ENCODE data around the gene RCSD1. TPM values are rescaled to one million over a fixed set of nuclear protein-coding genes. Genes with fewer than 3 reads are reported as not detected.

RCSD1 gene
- polyA plus RNA-seq, 2 donors = 1.5 to 1.7 TPM

DNA sequence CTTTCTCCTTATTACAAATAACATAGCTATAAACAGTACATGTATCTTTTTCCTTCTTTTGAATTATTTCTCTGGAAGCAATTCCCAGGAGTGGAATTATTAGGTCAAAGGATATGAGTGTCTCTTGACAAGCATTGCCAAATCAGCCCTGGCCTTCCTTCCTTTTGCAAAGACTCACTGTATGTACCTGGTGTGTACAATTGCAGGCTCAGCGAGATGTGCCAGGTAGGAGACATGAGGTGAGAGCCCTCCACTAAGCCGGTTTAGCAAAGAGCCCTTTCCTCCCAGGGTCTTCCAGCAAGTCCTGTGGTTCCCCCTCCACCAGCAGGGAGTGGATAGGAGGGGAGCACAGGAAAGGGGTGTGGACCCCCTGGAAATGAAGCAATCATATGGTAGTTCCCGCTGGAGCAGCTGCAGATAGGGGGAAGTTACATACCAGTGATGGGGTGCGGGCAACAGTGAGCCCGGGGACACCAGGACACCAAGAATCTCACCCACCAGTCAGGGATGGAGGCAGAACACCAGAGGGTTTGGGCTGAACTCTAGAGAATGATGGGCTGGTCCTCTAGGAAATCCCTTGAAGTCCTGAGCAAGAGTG lies 18.3 kb downstream of the RCSD1 start:
- 77 to 85% methylated on average over 5 of the region's 5 CpGs for WGBS, 2 donors
- Histone ChIP-seq H3K36me3 (ENCODE audit: control insufficient read depth in 2 of 2, insufficient read depth in 2 of 2, low read length in 1 of 2) (no peaks in the 10 kb centered on the region), H3K9me3 (ENCODE audit: control insufficient read depth in 2 of 2, insufficient read depth in 1 of 2, low read depth in 1 of 2, low read length in 1 of 2) (no peaks in the 10 kb centered on the region), H3K27ac (ENCODE audit: low read depth in 2 of 2, low read length in 1 of 2) (no peak overlapping the region), H3K4me1 (ENCODE audit: control insufficient read depth in 2 of 2, insufficient read depth in 2 of 2, low read length in 1 of 2) (peaks cover 5 to 19% of the 10 kb centered on the region in 2 donors), H3K4me3 (ENCODE audit: low read depth in 1 of 2, low read length in 2 of 2) (no peak overlapping the region), H3K27me3 (ENCODE audit: control insufficient read depth in 1 of 2, insufficient read depth in 2 of 2, low read length in 2 of 2) (no peaks in the 10 kb centered on the region)

DNA sequence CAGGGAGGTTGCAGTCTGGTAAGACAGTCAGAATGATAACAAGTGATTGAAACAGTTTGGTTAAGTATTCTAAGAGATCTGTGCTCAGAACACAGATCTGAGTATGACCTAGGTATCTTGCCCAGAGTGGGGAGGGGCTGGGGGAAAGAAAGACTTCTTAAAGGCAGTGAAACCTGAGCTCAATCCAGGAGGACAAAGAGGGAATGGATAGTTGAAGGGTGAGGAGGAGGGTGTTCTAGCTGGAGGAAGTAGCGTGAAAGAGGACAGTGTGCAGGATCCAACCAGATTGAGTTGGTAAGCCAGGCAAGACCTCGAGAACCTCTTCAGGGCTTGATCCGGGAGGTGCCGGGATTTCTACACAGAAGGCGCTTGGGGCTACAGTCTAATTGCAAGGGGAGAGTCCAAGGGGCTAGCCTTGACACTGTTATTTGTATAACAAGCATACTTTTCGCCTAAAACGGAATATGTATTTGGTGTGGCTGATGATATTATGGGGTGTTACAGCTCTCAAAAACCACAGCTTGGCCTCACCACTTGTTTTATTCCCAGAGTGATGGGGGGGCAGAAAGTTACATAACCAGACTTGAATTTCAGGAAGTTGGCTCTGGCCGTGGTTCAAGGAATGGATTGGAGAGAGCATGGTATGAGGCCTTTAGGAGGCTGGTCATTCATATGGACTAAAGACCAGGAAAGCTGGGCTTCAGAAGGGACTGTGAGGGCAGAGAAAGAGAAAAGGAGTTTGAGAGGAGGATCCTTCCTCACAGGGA lies 19.1 kb downstream of the RCSD1 start:
- H3K27me3 ChIP-seq (ENCODE audit: control insufficient read depth in 1 of 2, insufficient read depth in 2 of 2, low read length in 2 of 2) = no peaks in the 10 kb centered on the region
- no peak overlapping the region for H3K4me3 ChIP-seq (ENCODE audit: low read depth in 1 of 2, low read length in 2 of 2)
- peaks cover 5 to 19% of the 10 kb centered on the region in 2 donors for H3K4me1 ChIP-seq (ENCODE audit: control insufficient read depth in 2 of 2, insufficient read depth in 2 of 2, low read length in 1 of 2)
- no peaks in the 10 kb centered on the region for H3K9me3 ChIP-seq (ENCODE audit: control insufficient read depth in 2 of 2, insufficient read depth in 1 of 2, low read depth in 1 of 2, low read length in 1 of 2)
- WGBS, 2 donors = 72 to 75% methylated on average over 8 of the region's 8 CpGs
- H3K27ac ChIP-seq (ENCODE audit: low read depth in 2 of 2, low read length in 1 of 2) = peak overlapping the region in 1 of 2 donors; percentile 2
- H3K36me3 ChIP-seq (ENCODE audit: control insufficient read depth in 2 of 2, insufficient read depth in 2 of 2, low read length in 1 of 2) = no peaks in the 10 kb centered on the region

DNA sequence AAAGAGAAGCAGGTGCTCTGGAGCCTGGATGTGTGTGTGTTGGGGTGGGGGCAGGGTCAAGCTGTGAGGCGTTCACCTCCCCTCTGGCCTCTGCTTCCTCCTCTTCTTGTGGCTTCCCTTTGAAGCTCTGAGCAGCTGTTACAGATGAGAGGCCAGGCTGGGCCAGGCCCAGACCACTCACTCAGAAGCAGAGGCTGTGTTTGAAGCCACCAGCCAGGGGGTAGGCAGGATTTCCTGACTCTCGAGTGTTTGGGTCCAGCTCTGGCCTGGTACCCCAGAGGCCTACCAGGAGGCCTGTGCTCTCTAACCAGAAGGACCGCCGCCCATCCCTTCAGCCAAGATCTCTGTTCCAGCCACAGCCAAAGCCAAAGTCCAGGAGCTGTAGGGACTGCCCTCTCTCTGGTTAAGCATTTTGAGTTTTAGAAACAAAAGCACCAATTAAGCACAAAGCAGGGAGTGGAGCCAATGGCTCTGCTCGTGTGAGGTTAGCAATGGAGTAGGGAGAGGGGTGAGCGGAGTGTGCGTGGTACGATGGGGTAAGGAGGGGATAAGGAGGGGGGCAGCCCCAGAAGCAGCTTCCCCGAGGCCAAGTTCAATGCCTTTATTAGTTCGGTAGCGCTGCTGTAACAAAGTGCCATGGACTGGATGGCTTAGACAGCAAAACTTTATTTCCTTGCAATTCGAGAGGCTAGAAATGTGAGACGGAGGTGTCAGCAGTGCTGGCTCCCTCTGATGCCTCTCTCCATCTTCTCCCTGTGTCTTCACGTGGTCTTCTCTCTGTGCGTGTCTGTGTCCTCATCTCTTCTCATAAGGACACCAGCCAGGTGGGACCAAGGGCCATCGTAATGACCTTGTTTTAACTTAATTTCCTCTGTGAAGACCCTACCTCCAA lies 20.5 kb downstream of the RCSD1 start:
- no peaks in the 10 kb centered on the region for H3K9me3 ChIP-seq (ENCODE audit: control insufficient read depth in 2 of 2, insufficient read depth in 1 of 2, low read depth in 1 of 2, low read length in 1 of 2)
- no peak overlapping the region for H3K4me3 ChIP-seq (ENCODE audit: low read depth in 1 of 2, low read length in 2 of 2)
- H3K36me3 ChIP-seq (ENCODE audit: control insufficient read depth in 2 of 2, insufficient read depth in 2 of 2, low read length in 1 of 2) = no peaks in the 10 kb centered on the region
- WGBS, 2 donors = 70 to 78% methylated on average over 16 of the region's 16 CpGs
- no peaks in the 10 kb centered on the region for H3K27me3 ChIP-seq (ENCODE audit: control insufficient read depth in 1 of 2, insufficient read depth in 2 of 2, low read length in 2 of 2)
- peak overlapping the region in 1 of 2 donors; percentile 8 for H3K27ac ChIP-seq (ENCODE audit: low read depth in 2 of 2, low read length in 1 of 2)
- H3K4me1 ChIP-seq (ENCODE audit: control insufficient read depth in 2 of 2, insufficient read depth in 2 of 2, low read length in 1 of 2) = peaks cover 5 to 19% of the 10 kb centered on the region in 2 donors

DNA sequence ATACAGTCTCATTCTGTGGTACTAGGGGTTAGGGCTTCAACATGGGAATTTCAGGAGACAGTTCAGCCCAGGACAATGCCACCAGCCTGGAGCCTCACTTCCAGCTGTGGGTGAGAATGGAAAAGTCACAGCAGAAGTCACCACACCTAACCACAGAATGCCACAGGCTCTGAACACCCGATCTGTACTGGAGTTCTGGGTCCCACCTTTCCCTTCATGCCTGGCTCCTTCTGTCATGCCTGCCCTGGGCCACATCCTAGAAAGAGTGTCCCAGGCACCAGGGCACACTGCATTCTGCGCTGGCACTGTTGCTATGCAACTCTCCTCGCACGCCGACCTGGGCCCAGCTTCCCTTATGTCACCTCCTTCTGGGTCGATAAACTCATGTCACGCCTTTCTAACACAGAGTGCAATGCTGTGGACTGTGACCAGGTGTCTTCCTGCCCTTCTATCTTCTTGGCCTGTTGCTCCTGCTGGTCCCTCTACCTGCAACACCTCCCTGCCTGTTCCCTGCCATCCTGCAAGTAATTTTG lies 21.2 kb downstream of the RCSD1 start:
- H3K4me3 ChIP-seq (ENCODE audit: low read depth in 1 of 2, low read length in 2 of 2) = no peak overlapping the region
- WGBS, 2 donors = 66 to 86% methylated on average over 7 of the region's 7 CpGs
- peaks cover 5 to 16% of the 10 kb centered on the region in 2 donors for H3K4me1 ChIP-seq (ENCODE audit: control insufficient read depth in 2 of 2, insufficient read depth in 2 of 2, low read length in 1 of 2)
- no peaks in the 10 kb centered on the region for H3K36me3 ChIP-seq (ENCODE audit: control insufficient read depth in 2 of 2, insufficient read depth in 2 of 2, low read length in 1 of 2)
- H3K27ac ChIP-seq (ENCODE audit: low read depth in 2 of 2, low read length in 1 of 2) = no peak overlapping the region
- H3K27me3 ChIP-seq (ENCODE audit: control insufficient read depth in 1 of 2, insufficient read depth in 2 of 2, low read length in 2 of 2) = no peaks in the 10 kb centered on the region
- H3K9me3 ChIP-seq (ENCODE audit: control insufficient read depth in 2 of 2, insufficient read depth in 1 of 2, low read depth in 1 of 2, low read length in 1 of 2) = no peaks in the 10 kb centered on the region

DNA sequence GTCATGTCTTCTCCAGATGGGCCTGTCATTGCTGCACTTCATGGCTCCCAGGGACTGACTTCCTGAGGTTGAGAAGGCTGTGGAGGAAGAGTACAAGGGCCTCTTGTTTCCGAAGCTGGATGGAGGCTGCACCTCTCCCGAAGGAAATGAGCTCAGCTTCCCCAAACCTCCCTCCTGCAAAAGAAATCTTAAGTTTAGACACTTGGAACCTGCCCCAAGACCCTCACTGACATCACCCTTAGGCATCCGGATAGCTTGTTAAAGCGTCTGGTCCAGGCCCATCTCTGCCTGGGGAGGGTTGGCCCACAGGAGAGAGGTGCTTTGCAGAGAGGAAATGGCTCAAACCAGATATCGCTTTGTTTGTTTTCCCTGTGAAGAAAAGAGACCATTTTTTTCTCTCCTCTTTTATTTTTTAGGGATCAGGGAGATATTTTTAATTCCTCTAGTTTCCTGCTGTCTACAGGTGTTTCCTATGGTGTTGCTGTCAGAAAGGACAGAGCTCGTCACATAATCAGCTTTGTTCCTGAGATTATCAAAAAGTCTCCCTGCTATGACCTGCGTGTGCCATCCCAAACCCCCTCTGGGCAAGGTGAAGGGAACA lies 25.0 kb downstream of the RCSD1 start:
- H3K27me3 ChIP-seq (ENCODE audit: control insufficient read depth in 1 of 2, insufficient read depth in 2 of 2, low read length in 2 of 2) = no peaks in the 10 kb centered on the region
- H3K27ac ChIP-seq (ENCODE audit: low read depth in 2 of 2, low read length in 1 of 2) = no peak overlapping the region
- H3K4me1 ChIP-seq (ENCODE audit: control insufficient read depth in 2 of 2, insufficient read depth in 2 of 2, low read length in 1 of 2) = peaks cover 0 to 9% of the 10 kb centered on the region in 2 donors
- H3K4me3 ChIP-seq (ENCODE audit: low read depth in 1 of 2, low read length in 2 of 2) = no peak overlapping the region
- WGBS, 2 donors = 64 to 76% methylated on average over 7 of the region's 7 CpGs
- H3K9me3 ChIP-seq (ENCODE audit: control insufficient read depth in 2 of 2, insufficient read depth in 1 of 2, low read depth in 1 of 2, low read length in 1 of 2) = no peaks in the 10 kb centered on the region
- H3K36me3 ChIP-seq (ENCODE audit: control insufficient read depth in 2 of 2, insufficient read depth in 2 of 2, low read length in 1 of 2) = no peaks in the 10 kb centered on the region

DNA sequence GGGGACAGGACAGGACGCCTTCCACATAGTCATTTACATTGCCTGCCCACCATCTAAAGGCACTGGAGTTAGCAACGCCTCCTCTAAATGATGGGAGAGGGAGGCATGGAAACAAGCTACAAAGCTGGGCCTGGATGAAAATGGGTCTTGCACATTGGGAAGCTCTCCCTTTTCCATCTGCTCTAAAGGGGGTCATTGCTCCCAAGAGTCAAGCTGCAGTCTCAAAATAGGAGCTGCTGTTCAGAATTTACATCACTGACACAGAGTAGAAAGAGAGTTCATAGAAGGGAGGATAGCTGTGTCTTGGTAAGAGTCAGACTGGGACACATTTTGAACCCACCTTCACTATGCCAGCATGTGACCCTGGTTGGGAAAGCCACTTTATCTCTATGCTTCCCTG lies 26.6 kb downstream of the RCSD1 start:
- Histone ChIP-seq H3K9me3 (ENCODE audit: control insufficient read depth in 2 of 2, insufficient read depth in 1 of 2, low read depth in 1 of 2, low read length in 1 of 2) (no peaks in the 10 kb centered on the region), H3K4me1 (ENCODE audit: control insufficient read depth in 2 of 2, insufficient read depth in 2 of 2, low read length in 1 of 2) (peaks cover 6 to 7% of the 10 kb centered on the region in 2 donors), H3K4me3 (ENCODE audit: low read depth in 1 of 2, low read length in 2 of 2) (no peak overlapping the region), H3K27me3 (ENCODE audit: control insufficient read depth in 1 of 2, insufficient read depth in 2 of 2, low read length in 2 of 2) (no peaks in the 10 kb centered on the region), H3K36me3 (ENCODE audit: control insufficient read depth in 2 of 2, insufficient read depth in 2 of 2, low read length in 1 of 2) (no peaks in the 10 kb centered on the region), H3K27ac (ENCODE audit: low read depth in 2 of 2, low read length in 1 of 2) (no peak overlapping the region)
- 94 to 97% methylated on average over 2 of the region's 2 CpGs for WGBS, 2 donors

DNA sequence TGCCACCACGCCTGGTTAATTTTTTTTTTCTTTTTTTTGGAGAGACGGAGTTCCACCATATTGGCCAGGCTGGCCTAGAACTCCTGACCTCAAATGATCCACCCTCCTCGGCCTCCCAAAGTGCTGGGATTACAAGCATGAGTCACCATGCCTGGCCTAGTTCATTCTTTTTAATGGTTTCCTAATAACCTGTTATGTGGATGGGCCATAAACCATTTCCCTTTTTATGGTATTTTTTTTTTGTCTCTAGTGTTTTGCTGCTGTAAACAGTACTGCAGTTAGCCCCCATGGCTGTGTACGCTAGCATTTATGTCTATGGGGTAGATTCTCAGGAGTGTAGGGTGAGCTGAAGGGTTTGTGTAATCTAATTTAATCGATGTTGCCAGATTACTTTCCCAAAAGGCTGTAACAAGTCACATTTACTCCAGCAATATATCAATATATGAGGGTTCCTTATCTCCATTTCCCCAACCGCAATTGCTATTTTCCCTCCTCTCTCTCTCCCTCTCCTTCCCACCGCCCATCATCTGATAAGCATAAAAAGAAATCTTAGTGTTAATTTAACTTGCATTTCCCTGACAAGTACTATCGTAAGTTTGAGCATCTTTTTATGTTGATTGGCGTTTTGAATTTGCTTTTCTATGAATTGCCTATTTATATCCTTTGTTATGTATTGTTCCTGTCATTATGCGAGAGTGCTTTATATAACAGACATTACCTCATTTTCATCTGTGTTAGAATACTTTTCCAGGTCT lies 28.7 kb downstream of the RCSD1 start:
- 70 to 71% methylated on average over 10 of the region's 10 CpGs for WGBS, 2 donors
- H3K27me3 ChIP-seq (ENCODE audit: control insufficient read depth in 1 of 2, insufficient read depth in 2 of 2, low read length in 2 of 2) = no peaks in the 10 kb centered on the region
- no peak overlapping the region for H3K27ac ChIP-seq (ENCODE audit: low read depth in 2 of 2, low read length in 1 of 2)
- H3K36me3 ChIP-seq (ENCODE audit: control insufficient read depth in 2 of 2, insufficient read depth in 2 of 2, low read length in 1 of 2) = no peaks in the 10 kb centered on the region
- peaks cover 13% of the 10 kb centered on the region in 2 donors for H3K4me1 ChIP-seq (ENCODE audit: control insufficient read depth in 2 of 2, insufficient read depth in 2 of 2, low read length in 1 of 2)
- no peaks in the 10 kb centered on the region for H3K9me3 ChIP-seq (ENCODE audit: control insufficient read depth in 2 of 2, insufficient read depth in 1 of 2, low read depth in 1 of 2, low read length in 1 of 2)
- no peak overlapping the region for H3K4me3 ChIP-seq (ENCODE audit: low read depth in 1 of 2, low read length in 2 of 2)

DNA sequence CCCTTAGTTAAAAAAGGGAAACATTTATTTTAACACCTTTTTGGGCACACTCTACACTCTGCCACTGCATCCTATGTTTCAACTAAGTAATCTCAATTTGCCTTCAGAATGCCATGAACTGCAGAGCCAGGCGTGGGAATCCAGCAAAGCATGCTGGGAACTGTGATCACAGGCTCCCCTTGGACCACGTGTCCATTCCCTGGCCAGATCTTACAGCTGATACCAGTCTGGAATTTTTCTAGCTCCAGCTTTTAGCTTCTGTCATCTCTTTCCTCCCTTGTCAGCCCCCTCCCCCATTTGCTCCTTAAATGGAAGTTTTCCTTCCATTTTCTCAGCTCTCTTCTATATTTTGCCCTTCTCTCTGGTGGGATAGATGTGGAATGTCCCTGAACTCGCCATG lies 29.4 kb downstream of the RCSD1 start:
- Histone ChIP-seq H3K36me3 (ENCODE audit: control insufficient read depth in 2 of 2, insufficient read depth in 2 of 2, low read length in 1 of 2) (no peaks in the 10 kb centered on the region), H3K27me3 (ENCODE audit: control insufficient read depth in 1 of 2, insufficient read depth in 2 of 2, low read length in 2 of 2) (no peaks in the 10 kb centered on the region), H3K4me1 (ENCODE audit: control insufficient read depth in 2 of 2, insufficient read depth in 2 of 2, low read length in 1 of 2) (peaks cover 13 to 17% of the 10 kb centered on the region in 2 donors), H3K9me3 (ENCODE audit: control insufficient read depth in 2 of 2, insufficient read depth in 1 of 2, low read depth in 1 of 2, low read length in 1 of 2) (no peaks in the 10 kb centered on the region), H3K27ac (ENCODE audit: low read depth in 2 of 2, low read length in 1 of 2) (no peak overlapping the region), H3K4me3 (ENCODE audit: low read depth in 1 of 2, low read length in 2 of 2) (no peak overlapping the region)
- WGBS, 2 donors = 67 to 76% methylated on average over 3 of the region's 3 CpGs

Data from esophagus (tissue), 2 donors.